GM19043 (cell line): ENCODE measurements around the gene PELI3.

Experiments
- ATAC-seq: cut with Tn5 transposase; IDR thresholded peaks from one replicate; pipeline ENCODE4 v1.9.1; 2021; ENCODE audit warnings: low read depth; ENCODE audit not compliant: unreplicated experiment

The PELI3 gene

DNA sequence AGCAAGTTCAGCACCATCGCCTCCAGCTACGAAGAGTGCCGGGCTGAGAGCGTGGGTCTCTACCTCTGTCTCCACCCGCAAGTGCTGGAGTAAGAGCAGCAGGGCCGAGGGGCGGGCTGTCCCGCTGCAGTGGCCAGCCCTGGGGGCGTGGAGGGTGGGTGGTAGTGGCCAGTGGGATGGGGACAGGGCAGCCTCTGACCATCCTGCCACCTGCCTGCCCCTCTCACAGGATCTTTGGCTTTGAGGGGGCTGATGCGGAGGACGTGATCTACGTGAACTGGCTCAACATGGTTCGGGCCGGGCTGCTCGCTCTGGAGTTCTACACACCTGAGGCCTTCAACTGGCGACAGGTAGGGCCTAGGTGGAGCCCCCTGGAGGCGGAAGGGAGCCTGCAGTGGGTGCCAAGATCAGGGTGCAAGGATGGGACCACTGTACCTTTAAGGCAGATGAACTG lies 28.7 kb downstream of the PELI3 start:
- no peak for ATAC-seq

DNA sequence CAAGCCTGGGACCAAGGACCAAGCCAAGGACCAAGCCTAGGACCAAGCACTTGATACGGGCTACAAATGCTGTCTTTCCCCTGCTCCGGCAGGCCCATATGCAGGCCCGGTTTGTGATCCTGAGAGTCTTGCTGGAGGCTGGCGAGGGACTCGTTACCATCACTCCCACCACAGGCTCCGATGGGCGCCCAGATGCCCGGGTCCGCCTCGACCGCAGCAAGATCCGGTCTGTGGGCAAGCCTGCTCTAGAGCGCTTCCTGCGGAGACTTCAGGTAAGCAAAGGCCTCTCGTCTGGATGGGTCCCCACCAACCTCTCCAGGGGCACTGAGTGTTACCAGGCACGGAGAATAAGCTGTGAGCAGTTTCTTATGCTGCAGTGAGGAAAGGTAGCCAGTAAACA lies 30.5 kb downstream of the PELI3 start:
- no peak for ATAC-seq

DNA sequence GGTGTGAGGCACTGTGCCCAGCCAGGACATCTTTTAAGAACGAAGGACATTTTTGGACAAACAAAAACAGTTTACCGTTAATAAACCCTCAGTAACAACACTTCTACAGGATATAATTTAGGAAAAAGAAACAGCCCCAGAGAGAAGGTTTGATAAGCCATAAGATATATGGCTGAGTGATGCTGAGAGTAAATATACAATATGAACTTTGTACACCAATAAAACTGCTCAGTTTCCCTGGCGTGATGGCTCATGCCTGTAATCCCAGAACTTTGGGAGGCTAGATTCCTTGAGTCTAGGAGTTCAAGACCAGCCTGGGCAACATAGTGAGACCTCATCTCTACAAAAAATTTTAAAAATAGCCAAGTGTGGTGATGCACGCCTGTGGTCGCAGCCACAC lies 31.8 kb downstream of the PELI3 start:
- no peak for ATAC-seq

DNA sequence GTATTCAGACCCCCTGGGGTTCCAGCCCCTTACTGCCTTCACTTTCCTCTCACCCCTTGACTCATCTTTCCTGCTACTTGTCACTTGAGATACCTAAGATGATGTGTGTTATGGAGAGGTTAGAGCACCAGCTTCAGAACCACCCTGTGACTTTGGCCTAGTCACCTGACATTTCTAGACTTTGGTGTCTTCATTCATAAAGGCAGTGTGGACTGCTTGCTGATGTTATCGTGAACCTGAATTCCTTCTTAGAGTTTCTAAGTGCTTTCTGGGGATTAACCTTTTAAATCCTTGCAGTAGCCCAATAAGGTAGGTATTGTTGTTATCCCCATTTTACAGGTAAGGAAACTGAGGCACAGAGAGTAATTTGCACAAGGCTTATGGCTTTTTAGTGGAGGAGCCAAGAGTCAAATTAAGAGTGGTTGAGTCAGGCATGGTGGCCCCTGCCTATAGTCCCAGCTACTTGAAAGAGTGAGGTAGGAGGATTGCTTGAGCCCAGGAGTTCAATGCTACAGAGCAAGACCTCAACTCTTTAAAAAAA lies 38.6 kb downstream of the PELI3 start:
- no peak for ATAC-seq

DNA sequence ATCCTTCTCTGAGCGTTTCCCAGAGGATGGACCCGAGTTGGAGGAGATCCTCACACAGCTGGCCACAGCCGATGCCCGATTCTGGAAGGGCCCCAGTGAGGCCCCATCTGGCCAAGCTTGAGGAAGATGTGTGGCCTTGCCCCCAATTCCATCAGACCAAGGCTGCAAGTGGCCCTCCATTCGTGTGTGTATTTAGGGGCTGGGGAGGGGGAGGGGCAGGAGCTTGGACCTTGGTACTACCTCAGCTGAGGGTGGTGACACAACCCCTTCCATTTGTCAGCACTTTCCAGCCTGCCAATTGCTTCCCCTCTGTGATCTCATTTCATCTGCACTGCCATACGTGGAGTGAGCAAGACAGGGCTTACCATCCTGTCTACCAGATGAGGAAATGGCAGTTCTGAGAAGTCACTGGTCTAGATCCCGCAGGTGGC lies 42.4 kb downstream of the PELI3 start:
- no peak for ATAC-seq

DNA sequence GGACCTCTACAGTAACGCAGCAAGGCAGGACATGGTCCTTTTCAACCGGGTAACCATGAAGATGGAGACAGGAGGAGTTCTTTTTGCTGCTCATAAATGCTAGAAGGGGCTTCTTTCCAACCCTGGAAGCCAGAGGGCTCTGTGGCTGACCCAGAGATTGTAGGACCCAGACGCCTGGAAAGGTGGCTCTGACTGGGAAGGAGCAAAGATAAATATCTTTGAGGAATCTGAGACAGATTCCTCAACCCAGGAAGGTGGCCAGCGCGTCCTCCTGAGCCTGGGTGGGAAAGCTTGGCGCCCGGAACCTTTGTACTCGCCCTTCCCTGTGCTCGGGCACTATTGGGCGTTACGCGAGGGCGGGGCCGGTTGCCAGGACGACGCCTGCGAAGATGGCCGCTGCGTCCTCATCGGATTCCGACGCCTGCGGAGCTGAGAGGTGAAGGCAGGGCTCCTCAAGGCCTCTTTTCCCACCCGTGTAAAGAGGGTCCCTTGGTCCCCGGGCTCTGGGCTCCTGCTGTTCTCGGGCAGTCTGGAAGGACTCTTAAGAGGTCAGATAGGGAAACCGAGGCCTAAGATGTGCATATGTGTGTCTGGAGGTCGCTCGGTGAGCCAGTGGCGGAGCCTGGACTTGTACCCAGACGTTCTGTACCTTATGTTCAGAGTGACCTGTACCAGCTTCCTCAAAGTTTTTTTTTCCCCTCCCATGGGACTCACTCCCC lies 43.7 kb downstream of the PELI3 start, which contains the start of gene BBS1:
Gene BBS1, plus strand, starts transcription at position 365 of the 719 bp plus-strand sequence. Its CDS starts 25 bp downstream, at position 390.
- ATAC-seq = no peak

DNA sequence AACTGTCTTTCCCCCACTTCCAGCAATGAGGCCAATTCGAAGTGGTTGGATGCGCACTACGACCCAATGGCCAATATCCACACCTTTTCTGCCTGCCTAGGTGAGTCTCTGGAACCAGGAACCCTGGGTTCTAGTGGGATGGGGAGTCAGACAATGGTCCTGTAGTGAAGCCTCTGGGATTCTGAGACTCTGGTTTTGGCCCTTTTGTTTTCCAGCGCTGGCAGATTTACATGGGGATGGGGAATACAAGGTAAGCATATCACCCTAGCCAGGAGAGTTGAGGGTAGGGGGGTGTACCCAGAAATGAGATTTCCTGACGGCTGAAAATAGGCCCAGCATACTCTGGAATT lies 44.3 kb downstream of the PELI3 start:
- no peak for ATAC-seq

DNA sequence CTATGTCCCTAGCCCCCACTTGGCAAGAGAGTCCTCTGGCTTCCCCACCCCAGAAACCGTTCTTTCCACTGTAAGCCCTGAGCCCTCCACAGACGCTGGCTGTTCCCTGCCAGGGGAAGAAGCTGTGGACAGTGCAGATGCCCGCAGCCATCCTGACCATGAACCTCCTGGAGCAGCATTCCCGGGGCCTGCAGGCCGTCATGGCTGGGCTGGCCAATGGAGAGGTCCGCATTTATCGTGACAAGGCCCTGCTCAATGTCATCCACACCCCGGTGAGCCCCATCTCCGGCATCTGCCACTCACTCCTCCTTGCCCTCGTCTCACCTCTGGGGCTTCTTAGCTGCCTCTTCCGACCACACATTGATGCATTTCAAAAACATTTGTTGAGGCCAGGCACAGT lies 56.9 kb downstream of the PELI3 start:
- ATAC-seq = no peak

DNA sequence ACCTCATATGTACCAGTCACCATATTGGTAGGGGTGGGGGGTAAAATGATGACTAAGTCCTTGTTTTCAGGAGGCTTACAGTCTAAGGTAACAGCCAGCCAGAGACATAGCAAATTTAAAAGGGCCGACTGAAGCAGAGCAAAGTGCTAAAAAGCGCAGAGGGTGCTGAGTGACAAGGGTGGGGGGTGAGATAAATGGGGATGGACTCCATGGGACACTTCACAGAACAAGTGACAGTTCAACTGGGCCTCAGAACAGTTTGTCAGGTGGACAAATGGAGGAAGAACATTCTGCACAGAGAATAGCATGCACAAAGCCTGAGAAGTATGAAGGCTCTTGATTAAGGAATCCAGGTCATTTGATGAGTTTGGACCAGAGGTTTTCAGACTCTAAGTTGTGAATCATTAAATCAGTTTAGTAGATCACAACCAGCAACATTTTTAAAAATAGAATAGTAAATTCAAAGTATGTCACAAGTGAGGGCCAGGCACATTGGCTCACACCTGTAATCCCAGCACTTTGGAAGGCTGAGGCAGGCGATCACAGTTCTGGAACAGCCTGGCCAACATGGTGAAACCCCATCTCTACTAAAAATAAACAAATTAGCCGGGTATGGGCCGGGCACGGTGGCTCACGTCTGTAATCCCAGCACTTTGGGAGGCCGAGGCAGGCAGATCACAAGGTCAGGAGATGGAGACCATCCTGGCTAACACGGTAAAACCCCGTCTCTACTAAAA lies 57.8 kb downstream of the PELI3 start:
- no peak for ATAC-seq
